HG03521 (cell line): Measurements from ENCODE around the gene LANCL1.

Source experiments
- ATAC-seq: cut with Tn5 transposase; IDR thresholded peaks from one replicate; pipeline ENCODE4 v1.9.1; 2021; ENCODE audit warnings: mild to moderate bottlenecking, moderate library complexity; ENCODE audit not compliant: unreplicated experiment

LANCL1 gene

GRCh38 chr2:210476194-210477128, at the start of gene LANCL1:
TSS of gene LANCL1 (minus strand) at chr2:210476759. CDS start at chr2:210476396, 363 bp downstream.
- peak; percentile 100 for ATAC-seq

- ATAC-seq, result no peak
Measured at GRCh38 chr2:210524533-210524932, 48.0 kb upstream of the LANCL1 start.

- no peak for ATAC-seq
Measured at GRCh38 chr2:210523650-210524289, 47.2 kb upstream of the LANCL1 start.

- ATAC-seq, result no peak
Measured at GRCh38 chr2:210522399-210522798, 45.8 kb upstream of the LANCL1 start.

GRCh38 chr2:210519594-210519993, 43.0 kb upstream of the LANCL1 start:
- no peak for ATAC-seq

GRCh38 chr2:210517264-210517663, 40.7 kb upstream of the LANCL1 start:
- ATAC-seq, result no peak

GRCh38 chr2:210515911-210516310, 39.4 kb upstream of the LANCL1 start:
- ATAC-seq, result no peak

GRCh38 chr2:210503725-210504191, 27.2 kb upstream of the LANCL1 start:
- no peak for ATAC-seq

- ATAC-seq, result no peak
Measured at GRCh38 chr2:210503001-210503623, 26.6 kb upstream of the LANCL1 start.

- ATAC-seq, result no peak
Measured at GRCh38 chr2:210496512-210496911, 20.0 kb upstream of the LANCL1 start.

- no peak for ATAC-seq
Measured at GRCh38 chr2:210493528-210493927, 17.0 kb upstream of the LANCL1 start.

GRCh38 chr2:210481601-210482175, 5.1 kb upstream of the LANCL1 start:
- ATAC-seq, result no peak

- no peak for ATAC-seq
Measured at GRCh38 chr2:210480764-210481163, 4.2 kb upstream of the LANCL1 start.

GRCh38 chr2:210480079-210480478, 3.5 kb upstream of the LANCL1 start:
- no peak for ATAC-seq

- ATAC-seq, result no peak
Measured at GRCh38 chr2:210478661-210479060, 2.1 kb upstream of the LANCL1 start.

- ATAC-seq, result no peak
Measured at GRCh38 chr2:210477496-210477895, 937 bp upstream of the LANCL1 start.

GRCh38 chr2:210475706-210476105, 853 bp downstream of the LANCL1 start:
- ATAC-seq, result no peak

GRCh38 chr2:210474776-210475175, 1.8 kb downstream of the LANCL1 start:
- ATAC-seq, result no peak

GRCh38 chr2:210461401-210461800, 15.2 kb downstream of the LANCL1 start:
- no peak for ATAC-seq

GRCh38 chr2:210460322-210461227, 16.0 kb downstream of the LANCL1 start:
- ATAC-seq, result peak; percentile 48
